Stimulated activated CD8-positive, alpha-beta memory T cell treated with anti-CD3 and anti-CD28 coated beads, Interleukin-4, amount 100 ng/mL, for 4 hours (primary cell): ENCODE measurements around the gene PMPCA.

Source experiments
- DNase-seq, 2 donors: peaks; one replicate each; pipeline ENCODE4 v3.0.0-alpha.2; 2020; ENCODE audit warnings: low read depth in 2 of 2, low spot score in 1 of 2

PMPCA gene, protein sequence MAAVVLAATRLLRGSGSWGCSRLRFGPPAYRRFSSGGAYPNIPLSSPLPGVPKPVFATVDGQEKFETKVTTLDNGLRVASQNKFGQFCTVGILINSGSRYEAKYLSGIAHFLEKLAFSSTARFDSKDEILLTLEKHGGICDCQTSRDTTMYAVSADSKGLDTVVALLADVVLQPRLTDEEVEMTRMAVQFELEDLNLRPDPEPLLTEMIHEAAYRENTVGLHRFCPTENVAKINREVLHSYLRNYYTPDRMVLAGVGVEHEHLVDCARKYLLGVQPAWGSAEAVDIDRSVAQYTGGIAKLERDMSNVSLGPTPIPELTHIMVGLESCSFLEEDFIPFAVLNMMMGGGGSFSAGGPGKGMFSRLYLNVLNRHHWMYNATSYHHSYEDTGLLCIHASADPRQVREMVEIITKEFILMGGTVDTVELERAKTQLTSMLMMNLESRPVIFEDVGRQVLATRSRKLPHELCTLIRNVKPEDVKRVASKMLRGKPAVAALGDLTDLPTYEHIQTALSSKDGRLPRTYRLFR

DNA sequence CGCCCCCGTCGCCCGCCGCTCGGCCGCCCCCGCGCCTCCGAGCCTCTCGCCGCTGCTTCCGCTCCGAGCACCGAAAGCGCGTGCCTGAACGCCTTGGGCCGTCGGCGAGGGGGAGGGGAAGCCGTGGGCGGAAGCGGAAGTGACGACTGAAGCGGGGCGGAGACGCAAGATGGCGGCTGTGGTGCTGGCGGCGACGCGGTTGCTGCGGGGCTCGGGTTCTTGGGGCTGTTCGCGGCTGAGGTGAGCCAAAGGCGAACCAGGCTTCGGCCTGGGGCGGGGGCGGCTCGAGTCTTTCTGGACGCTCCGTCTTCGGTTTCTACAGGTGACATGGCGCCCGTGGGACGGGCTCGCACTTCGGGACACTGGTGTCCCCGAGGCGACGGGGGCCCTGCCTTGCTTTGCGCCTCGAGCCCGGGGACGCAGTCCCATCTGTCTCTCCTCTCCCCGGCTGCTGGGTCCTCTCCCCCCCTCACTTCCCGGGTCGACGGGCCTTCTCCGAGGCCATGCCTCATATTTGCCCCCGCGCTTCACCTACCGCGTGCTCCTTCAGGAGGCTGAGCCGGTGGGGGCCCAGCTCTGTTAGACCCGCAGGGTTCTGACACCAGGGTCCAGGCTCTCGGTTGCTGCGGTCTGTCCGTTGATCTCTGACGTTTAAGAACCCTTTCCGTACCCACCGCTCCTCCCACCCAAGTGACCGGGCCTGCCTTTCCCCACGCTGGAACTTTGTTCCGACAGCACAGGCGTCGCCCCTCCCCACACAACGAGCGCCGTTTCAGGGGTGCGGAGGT is at the start of gene PMPCA, which contains the start of gene ENTR1:
Gene PMPCA, plus strand, starts transcription at position 159 of the 788 bp plus-strand sequence. Its CDS starts 11 bp downstream, at position 170.
Gene ENTR1, minus strand, starts transcription at position 115 of the 788 bp plus-strand sequence. CDS start 217 bp downstream, outside the sequence.
- peak; percentile 93 to 97 for DNase-seq

DNA sequence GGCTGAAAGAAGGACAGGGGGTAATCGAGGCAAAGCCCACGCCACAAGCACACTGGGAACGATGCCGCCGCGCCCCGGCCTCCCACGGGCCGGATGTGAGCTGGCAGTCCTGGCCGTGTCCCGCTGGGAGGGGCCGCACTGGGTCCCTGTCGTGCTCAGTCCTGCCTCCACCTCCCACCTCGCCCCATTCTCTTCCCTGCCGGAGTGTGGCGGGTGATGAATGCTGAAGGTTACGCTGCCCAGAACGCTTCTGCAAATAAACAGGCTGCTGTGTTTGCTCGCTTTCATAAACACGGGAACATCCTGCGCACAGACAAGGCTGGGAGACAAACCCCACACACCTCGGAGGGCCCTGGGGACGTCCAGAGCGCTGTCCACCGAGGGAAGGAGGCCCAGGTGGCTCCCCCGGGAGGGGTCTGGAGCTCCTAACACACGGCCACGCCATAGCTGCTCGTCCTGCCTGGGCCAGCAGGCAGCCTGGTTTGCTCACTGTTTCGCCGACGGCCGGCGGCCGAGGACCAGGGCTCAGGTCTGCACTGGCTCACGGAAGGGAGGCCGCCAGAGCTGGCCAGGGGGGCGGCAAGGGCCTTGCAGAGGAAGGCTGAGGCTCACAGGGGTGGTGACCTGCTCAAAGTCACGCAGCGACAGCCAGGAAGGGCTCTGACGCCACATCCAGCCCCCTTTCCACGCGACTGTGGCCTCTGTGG is 49.3 kb upstream of the PMPCA start:
- no peak for DNase-seq

DNA sequence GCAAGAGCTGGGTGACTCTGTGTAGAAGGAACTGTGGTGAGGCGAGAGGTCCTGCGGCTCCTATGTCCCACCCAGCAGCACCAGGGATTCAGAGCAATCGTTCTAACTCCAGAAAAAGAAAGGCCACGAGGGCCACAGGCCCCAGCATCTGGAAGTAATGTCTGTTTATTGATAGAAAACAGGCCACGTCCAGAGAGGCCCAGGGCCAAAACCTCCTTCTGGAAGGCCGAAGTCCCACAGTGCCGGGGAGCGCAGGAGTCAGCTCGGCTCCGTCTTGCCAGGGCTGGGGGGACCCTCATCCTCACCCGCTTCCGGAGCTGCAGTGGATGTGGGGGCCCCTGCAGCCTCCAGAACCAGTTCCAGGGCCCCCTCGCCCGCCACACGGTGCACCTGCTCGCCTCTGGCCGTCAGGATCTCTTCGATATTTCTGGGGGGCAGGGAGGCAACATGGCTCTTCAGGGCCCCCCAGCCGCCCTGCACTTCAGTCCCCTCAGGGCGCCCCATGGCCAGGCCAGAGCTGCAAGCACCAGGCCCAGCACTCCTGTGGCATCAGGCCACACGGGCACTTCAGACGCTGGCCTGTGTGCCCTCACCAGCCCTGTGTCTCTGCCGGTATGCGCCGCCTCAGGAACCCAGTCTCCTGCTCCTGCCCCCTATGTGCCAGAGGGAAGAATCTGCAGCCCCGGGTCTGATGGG is 48.6 kb upstream of the PMPCA start:
- no peak for DNase-seq

DNA sequence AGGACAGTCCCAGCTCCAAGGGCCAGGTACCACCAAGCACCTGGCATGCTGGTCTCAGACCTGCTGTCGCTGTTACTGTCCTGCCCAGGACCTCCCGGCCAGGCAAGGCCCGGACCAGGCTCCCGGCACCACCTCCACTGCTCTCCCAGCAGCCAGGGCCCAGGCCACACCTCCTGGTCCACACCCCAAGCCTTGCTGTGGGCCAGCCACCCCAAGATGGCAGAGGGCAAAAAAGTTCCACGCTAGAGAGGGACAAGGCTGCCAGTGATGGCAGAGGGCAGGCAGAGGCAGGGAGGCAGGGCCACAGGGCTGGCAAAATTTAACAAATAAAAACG is 48.0 kb upstream of the PMPCA start:
- DNase-seq, result no peak

DNA sequence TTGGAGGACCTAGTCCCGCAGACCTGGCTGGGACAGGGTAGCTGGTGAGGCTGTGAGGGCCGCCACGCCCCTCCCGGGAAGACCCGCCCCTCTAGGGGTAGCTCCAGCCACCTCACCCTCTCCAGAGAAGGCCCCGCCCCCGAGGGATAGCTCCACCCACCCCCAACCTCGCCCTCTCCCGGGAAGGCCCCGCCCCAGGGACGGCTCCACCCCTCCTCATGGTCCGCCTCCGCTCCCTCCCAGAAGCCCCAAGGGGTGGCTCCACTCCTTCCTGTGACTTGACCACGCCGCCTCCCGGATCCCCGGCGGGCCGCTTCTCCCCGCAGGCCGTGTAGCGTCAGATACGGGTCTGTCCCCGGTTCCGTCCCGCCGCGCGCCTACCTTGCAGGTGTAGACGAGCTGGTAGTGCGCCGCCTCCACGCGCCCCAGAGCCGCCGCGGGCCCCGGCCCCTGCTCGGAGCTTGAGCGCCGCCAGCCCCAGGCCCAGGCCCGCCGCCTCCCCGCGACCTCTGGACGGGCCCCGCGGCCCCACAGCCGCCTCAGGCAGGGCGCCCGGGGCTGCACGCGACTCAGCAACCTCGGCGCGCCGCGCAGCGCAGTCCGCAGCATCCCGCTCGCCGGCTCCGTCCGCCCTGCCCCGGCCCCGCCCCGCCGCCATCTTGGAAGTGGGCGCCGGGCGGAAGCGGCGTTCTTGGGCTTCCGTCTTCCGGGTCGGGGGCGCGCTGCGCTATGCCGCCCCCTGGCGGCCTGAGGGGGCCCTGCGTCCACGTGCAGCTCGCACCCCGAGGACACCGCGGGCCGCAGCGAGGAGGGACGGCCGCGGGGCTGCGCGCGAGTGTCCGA is 47.1 kb upstream of the PMPCA start, which contains the start of gene DNLZ:
Gene DNLZ, minus strand, starts transcription at position 639 of the 843 bp plus-strand sequence. Its CDS starts 30 bp downstream, at position 609.
- DNase-seq, result peak; percentile 87 to 88

DNA sequence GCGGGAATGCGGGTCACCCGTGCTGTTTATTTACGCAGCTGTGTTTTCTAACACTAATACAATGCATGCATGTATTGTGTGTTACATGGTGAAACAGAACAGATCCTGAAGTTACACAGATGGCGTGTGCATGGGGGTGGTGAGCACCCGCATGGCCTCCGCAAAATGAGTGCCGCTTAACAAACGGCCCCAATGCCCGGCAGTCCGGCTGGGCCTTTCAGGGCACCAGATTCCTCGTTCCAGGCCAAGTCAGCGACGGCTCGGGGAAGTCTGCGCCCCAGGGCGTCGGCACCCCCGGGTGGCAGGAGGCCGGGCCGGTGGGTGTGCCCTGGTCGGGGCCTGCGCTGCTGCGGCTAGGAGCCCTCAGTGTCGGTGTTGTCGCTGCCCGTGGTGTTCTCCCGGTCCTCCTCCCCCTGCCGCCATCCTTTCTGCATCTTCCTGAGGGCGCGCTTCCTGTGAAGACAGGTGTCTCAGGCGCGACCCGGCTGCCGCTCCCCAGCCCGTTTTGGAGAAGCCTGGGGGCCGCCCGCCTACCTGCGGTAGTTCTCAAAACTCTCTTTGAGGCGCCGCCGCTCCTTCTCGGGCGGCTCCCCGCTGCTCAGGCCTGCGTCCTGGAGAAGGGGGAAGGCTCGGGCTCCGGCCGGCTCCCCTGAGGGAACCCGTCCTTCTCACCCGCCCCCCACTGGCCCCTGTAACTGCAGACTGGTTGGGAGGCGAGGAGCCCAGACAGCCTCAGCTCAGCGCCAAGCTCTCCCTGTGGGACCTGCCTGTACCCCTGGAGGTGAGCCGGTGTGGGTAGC is 46.3 kb upstream of the PMPCA start:
- DNase-seq, result no peak

DNA sequence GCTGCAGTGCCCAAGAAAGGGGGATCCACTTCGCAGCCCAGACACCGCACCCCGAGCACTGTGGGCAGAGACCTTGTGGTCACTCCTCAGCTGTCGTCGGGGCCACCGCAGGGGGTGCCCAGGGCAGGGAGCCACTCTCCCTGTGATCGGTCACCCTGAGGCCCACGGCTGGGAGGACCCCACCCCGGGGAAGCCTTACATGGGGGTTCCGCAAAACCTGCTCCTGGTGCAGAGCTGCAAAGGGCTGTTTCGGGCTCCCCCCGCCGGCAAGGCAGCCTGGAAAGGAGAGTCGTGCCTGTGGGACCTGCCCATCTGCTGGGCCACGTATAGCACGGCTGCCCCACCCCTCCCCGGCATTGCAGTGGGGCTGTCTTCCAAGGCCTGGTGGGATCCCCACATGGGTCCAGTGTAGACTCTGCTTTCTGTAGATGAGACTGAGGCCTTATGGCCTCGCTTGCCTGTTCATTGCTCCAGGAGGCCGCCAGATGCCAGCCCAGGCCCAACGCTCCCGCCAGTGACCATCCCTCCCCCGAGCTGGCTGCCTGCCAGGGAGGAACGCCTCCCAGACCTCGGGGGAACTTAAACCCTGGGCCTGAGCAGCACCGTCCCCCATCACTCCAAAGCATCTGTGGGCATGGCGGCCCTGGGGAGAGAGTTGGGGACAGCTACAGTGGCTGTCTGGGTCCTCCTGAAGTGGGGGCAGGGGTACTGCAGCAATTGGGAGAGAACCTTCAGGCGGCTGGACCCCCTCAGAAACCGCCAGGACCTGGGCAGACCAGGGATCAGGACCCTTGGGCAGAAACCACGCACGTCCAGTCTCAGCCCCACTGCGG is 45.3 kb upstream of the PMPCA start:
- no peak for DNase-seq

DNA sequence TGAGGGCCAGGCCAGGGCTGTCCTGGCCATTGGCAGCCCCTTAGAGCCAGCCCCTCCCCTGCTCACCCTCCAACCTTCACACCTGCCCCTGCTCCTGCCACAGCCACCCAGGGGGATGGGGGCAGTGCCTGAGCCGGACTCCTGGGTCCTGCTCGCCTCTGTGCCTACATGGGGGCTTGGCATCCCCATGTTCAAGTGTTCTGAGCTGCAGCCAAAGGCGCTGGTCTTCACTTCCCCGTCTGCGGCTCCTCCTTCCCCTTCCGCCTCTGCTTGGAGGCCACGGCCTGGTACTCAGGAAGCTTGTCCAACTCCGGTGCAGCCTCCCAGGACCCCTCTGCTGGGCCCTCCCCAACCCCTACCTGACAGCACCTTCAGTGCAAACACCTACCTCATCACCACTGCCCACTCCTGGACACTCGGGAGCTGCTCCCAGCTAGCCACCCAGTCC is 44.7 kb upstream of the PMPCA start:
- DNase-seq, result no peak

DNA sequence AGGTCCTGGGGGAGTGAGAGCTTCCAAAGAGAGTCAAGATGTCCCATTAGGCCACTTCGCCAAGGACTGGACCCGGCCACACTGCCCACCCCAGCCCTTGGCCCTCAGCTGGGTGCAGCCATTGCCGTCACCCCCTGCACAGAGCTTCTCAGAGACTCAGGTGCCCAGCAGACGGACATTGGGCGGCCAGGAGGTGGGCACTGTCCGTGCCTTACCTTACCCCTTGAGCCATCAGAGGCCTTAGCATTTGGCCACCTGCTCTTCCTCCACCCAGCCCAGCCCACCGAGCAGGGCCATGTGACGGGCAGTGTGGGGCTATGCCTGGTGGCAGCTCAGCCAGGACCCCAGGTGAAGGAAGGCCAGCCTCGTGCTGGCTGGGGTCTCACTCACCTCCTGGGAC is 43.6 kb upstream of the PMPCA start:
- no peak for DNase-seq

DNA sequence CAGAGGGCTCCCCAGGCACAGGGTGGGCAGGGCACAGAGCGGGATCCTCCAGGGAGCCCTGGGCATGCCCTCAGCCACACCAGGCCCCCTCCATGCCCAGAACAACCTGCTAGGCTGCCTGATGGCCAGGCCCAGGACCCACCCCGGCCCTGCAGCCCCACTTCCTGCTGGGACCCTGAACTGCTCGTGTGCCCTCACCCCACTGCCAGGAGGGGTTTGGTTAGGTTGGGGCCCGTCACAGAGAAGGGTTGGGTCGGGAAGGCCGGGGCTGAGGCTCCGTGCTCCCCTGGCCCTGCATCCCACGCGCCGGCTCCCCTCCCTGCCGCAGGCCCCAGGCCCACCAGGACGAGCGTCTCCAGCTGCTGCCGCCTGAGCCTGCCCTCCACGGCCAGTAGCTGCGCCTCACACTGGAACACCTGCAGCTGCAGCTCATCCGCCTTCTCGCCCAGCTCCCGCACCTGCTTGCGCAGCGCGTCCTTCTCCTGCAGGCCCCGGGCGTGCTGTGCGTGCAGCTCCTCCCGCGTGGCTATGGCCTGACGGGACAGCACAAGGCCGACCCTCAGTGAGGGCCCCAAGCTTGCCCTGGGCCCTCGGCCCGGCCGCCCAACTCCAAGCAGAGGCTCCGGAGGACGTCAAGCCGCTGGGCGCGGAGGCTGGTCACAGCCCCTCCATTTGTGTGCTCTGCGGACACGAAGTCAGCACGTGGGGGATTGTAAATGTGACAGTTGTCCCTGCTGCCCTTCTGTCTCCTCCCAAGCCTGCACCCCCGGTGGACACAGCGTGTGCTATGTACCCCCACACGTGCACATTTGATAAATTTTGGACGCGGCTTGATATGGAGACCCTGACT is 42.9 kb upstream of the PMPCA start:
- no peak for DNase-seq

DNA sequence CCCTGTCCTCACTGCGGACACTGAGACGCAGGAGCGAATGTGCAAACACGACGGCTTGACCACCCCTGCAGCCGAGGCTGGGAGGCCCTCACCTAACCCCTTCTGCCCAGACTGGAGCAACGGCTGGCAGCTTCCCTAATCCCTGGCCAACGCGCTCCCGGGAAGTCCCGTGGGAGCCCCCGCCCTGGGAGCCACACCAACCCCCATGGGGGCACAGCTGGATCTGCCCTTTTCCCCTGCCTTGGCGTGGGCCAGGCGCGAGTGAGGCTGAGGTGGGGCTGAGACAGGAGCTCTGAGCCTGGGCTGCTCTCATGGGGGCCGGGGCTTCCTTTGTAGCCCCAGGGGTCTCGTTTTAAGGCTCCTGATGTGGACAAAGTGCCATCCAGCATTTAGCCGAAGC is 42.3 kb upstream of the PMPCA start:
- DNase-seq, result no peak

DNA sequence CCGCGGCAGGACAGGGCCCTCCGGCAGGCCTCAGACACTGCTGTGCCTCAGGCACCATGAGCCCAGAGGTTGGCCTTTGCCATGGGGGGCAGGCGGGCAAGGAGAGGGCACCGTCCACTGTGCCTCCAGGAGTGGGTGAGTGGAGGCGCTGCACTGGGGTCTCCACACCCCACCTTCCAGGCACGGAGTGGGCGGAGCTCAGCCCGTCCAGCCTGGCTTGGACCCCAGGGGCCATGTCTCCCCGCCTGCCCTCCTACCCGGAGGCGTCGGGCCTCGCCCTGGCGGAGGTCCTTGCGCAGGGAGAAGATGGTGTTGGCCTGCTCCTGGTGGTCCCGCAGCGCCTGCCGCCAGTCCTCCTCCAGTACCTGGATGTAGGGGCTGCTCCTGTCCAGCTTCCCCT is 40.4 kb upstream of the PMPCA start:
- no peak for DNase-seq

DNA sequence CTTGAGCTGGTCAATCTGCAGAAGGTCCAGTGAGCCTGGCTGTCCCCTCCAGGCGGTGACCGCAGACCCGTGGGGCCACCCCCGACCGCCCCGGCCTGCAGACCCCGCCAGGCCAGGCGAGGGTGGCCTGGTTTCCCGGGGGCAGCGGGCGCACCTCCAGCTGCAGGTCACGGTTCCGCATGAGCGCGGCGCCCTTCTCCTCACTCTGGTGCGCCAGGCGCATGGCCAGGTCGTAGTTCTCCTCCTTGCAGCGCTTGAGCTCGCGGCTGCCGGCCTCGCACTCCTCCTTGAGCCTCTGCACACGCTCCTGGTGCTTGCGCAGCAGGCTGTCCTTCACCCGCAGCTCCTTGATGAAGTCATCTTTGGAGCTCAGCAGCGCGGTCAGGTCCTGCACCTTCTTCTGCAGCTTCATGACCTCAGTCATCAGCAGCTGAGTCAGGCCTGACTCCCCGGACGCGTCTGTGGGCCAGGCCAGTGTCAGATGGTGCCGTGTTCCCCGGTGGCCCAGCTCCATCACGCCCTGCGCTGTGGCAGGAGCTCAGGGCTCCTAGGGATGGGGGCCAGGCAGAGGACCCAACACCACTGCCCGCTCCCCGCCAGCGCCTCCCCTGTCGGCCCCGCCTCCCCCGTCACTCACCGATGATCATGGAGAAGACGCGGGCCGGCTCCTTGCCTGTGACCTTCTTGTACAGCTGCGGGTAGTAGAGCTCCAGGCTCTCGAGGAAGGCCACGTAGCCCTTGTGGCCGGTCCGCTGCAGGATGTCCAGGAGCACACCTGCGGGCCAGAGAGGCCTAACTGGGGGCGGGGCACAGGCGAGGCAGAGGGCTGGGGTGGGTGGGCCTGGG is 39.5 kb upstream of the PMPCA start:
- DNase-seq, result no peak

DNA sequence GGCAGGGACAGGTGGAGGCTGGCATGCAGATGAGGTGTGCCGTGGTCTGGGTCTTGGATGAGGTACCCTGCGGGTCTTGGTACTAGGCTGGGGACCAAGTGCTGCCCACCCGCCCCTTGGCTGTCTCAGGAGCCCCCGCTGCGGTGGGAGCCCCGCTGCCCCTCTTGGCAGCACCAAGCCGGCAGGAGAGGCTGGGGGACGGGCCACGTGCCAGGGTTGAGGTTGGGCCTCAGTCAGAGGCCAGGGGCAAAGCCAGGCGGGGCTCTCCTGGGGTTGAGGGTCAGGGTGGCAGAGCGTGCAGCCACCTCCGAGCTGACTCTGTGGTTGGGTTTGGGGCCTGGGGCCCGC is 39.0 kb upstream of the PMPCA start:
- no peak for DNase-seq

DNA sequence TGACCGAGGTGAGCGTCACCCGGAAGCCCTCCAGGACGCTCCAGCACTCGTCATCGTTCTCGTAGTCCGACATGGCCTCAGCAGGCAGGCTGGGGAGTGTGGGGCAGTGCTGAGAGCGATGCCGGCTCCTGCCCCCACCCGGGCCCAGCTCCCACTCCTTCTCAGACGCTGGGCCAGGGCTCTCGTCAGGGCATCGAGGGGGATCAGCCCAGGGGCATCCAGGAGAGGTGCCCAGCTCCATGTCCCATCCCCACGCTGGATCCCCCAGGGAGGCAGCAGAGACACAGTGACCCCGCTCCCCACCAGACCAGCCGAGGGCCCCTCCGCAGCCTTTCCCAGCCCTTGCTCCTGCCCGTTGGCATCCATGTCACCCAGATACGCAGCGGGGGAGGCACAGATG is 38.5 kb upstream of the PMPCA start:
- no peak for DNase-seq

DNA sequence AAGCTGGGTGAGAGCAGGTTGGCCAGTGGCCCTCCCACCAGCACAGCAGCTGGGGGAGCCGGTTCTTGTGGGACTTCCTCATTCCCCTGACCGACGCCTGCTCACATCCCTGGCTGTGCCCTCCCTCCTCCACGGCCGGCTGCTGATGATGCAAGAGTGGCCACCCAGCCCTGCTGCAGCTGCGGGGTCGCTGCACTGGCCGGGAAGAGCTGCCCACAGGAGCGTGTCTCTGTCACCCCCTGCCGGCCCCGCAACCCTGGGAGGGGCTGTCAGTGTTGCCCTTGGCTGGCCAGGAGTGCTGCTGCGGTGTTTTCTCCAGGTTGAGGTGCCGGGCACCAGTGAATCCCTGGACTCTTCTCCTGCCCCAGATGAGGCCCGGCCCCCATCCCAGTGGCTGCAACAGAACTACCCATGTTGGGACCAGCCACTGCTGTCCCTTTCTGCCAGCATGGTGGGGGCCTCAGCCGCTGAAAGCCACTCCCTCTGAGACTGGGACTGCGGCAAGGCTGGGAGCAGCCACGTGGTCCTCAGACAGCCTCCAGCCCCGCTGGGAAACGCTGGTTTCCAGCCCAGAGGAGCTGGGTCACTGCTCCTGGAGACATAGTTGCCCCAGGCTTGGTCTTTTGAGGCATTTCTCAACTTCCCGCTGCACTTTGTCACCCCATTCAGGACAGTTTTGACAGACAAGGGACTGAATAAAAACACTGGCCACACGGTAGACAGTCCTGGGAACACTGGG is 37.7 kb upstream of the PMPCA start:
- DNase-seq, result no peak
